Progenitor cell of endocrine pancreas (in vitro differentiated cells): ENCODE results near the gene FBN3. TPM values are rescaled to one million over a fixed set of nuclear protein-coding genes. Genes with fewer than 3 reads are reported as not detected.

Source experiments
- DNase-seq: peaks from one replicate; pipeline ENCODE4 v3.0.0; 2021; ENCODE audit warnings: low spot score; ENCODE audit not compliant: unreplicated experiment
- H3K27ac Mint-ChIP-seq: 2 replicates; pipeline ENCODE4 v1.8.0; 2021; ENCODE audit warnings: mild to moderate bottlenecking, moderate library complexity, mixed read lengths
- H3K27me3 Mint-ChIP-seq: 2 replicates; pipeline ENCODE4 v1.8.0; 2021; ENCODE audit warnings: mixed read lengths
- H3K36me3 Mint-ChIP-seq: 2 replicates; pipeline ENCODE4 v1.8.0; 2022; ENCODE audit warnings: mixed read lengths; ENCODE audit not compliant: insufficient read depth
- H3K4me1 Mint-ChIP-seq: 2 replicates; pipeline ENCODE4 v1.8.0; 2021; ENCODE audit warnings: low read depth, mixed read lengths
- H3K4me3 Mint-ChIP-seq: 2 replicates; pipeline ENCODE4 v1.8.0; 2021; ENCODE audit warnings: low read depth, mild to moderate bottlenecking, moderate library complexity, mixed read lengths
- H3K9me3 Mint-ChIP-seq: 2 replicates; pipeline ENCODE4 v1.8.0; 2021; ENCODE audit warnings: low read depth, mixed read lengths
- total RNA-seq: library from RNA; stranded (reverse); gene quantifications from 2 replicates; pipeline ENCODE4 v1.2.1, GENCODE V29; 2021
- TF ChIP-seq, protein P1 (sequence below): fragments of 200-600 bp; sonication (generic); IDR thresholded peaks from one replicate; pipeline ENCODE4 v1.5.0; 2021; ENCODE audit warnings: antibody characterized with exemption, mild to moderate bottlenecking; ENCODE audit not compliant: unreplicated experiment

Gene FBN3
- total RNA-seq, 1 donor from 2014 or later = 121 TPM

DNA sequence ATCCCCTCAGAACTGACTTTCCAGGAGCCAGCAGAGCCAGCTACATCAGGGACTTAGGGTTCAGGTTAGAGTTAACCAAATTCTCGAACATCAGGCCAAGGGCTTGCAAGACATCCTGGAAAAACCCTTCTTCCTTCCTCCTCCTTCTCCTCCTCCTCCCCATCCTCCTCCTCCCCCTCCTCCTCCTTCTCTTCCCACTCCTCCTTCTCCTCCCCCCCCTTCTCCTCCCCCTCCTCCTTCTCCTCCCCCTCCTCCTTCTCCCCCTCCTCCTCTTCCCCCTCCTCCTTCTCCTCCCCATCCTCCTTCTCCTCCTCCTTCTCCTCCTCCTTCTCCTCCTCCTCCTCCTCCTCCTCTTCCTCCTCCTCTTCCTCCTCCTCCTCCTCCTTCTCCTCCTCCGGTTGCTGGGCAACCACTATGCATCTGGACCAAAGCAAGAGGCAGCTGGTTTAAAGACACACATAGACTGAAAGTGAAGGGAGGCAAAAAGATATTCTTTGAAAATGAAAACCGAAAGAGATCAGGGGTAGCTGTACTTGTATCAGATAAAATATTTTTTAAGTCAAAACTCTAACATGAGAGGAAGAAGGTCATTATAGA is 102.7 kb downstream of the FBN3 start:
- no peaks in the 10 kb centered on the region for H3K4me1 Mint-ChIP-seq
- no peaks in the 10 kb centered on the region for H3K9me3 Mint-ChIP-seq
- H3K4me3 Mint-ChIP-seq = no peak overlapping the region
- H3K36me3 Mint-ChIP-seq = no peaks in the 10 kb centered on the region
- no peak for DNase-seq
- TF ChIP-seq, protein P1, sequence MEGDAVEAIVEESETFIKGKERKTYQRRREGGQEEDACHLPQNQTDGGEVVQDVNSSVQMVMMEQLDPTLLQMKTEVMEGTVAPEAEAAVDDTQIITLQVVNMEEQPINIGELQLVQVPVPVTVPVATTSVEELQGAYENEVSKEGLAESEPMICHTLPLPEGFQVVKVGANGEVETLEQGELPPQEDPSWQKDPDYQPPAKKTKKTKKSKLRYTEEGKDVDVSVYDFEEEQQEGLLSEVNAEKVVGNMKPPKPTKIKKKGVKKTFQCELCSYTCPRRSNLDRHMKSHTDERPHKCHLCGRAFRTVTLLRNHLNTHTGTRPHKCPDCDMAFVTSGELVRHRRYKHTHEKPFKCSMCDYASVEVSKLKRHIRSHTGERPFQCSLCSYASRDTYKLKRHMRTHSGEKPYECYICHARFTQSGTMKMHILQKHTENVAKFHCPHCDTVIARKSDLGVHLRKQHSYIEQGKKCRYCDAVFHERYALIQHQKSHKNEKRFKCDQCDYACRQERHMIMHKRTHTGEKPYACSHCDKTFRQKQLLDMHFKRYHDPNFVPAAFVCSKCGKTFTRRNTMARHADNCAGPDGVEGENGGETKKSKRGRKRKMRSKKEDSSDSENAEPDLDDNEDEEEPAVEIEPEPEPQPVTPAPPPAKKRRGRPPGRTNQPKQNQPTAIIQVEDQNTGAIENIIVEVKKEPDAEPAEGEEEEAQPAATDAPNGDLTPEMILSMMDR = no peak
- peaks cover 26% of the 10 kb centered on the region for H3K27me3 Mint-ChIP-seq
- H3K27ac Mint-ChIP-seq = no peak overlapping the region

DNA sequence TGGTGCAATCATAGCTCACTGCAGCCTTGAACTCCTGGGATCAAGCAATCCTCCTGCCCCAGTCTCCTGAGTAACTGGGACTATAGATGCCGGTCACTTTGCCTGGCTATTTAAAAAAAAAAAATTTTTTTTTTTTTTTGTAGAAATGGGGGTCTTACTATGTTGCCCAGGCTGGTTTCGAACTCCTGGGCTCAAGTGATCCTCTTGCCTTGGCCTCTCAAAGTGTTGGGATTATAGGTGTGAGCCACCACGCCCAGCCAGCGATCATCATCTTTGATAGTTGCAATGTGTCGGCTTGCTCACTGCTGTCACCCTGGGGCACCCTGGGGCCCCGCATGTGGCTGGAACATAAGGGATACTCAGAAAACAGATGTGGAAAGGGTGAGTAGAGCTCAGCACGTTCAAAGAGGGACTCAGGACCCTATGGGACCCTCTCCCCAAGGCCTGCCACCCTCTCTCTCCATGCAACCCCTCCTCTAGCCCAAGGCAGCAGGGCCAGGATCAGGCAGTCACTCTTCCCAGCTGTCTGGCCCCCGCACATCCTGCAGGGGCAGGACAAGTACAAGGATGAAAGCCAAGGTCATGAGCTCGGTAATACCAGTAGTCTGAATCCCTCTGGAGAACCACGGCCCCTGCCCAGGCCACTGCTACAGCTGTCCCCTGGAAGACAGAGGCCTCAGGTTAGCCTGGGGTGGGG is 103.4 kb downstream of the FBN3 start:
- Mint-ChIP-seq H3K27me3 (peaks cover 26% of the 10 kb centered on the region), H3K4me1 (no peaks in the 10 kb centered on the region), H3K9me3 (no peaks in the 10 kb centered on the region), H3K27ac (no peak overlapping the region), H3K36me3 (no peaks in the 10 kb centered on the region), H3K4me3 (no peak overlapping the region)
- DNase-seq = no peak
- TF ChIP-seq, protein P1 = no peak

DNA sequence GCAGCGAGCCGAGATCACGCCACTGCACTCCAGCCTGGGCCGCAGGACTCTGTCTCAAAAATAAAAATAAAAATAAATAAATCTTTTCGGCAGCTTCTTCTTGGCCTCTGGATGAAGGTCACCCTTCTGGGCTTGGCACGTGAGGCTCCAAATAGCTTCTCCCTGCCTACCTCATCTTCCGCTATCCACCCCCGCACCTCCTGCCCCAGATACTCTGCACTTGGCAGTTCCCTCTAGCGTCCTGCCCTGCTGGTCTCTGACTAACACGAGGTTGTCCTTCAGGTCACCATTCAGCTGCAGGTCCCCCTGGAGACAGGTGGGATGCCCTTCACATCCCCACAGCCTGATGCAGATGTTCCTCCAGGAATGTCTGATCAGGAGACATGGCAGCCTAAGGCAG is 105.4 kb downstream of the FBN3 start:
- no peak overlapping the region for H3K4me3 Mint-ChIP-seq
- no peaks in the 10 kb centered on the region for H3K36me3 Mint-ChIP-seq
- no peaks in the 10 kb centered on the region for H3K4me1 Mint-ChIP-seq
- no peaks in the 10 kb centered on the region for H3K9me3 Mint-ChIP-seq
- no peak for DNase-seq
- peak overlapping the region; percentile 82 for H3K27ac Mint-ChIP-seq
- TF ChIP-seq, protein P1 = no peak
- peaks cover 22% of the 10 kb centered on the region for H3K27me3 Mint-ChIP-seq

DNA sequence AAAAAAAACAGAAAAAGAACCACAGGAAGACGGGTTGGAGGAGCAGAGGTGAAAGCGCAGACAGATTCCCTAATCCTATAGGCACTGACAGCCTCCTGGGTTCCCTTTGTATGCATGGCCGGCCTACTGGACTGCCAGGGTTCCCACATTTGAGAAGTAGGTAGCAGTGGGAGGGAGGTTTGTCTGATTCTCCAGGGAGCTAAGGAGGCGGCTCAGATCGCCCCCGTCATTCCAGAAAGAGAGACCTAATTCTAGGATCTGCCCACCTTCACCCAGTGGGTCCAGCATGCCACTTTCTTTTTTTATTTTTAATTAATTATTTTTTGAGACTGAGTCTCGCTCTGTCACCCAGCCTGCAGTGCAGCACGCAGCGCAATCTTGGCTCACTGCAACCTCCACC is 106.5 kb downstream of the FBN3 start:
- no peaks in the 10 kb centered on the region for H3K36me3 Mint-ChIP-seq
- H3K9me3 Mint-ChIP-seq = no peaks in the 10 kb centered on the region

DNA sequence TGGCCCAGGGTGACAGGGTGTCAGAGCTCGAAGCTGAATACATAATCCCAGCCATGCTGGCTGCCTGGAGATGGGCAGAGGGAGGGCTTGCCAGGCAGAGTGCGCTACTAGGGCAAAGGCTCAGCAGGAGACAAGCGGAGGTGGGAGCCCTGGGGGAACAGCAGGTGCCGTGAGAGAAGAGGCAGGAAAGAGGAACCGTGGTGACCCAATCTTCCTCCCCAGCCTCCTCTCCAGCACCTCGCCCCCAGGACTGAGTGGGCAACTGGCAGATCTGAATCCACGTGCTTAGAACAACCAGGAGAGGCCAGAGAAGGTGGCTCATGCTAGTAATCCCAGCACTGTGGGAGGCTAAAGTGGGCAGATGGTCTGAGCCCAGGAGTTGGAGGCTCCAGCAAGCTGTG is 107.9 kb downstream of the FBN3 start:
- TF ChIP-seq, protein P1 = no peak
- H3K36me3 Mint-ChIP-seq = no peaks in the 10 kb centered on the region
- H3K27ac Mint-ChIP-seq = no peak overlapping the region
- peaks cover 6% of the 10 kb centered on the region for H3K27me3 Mint-ChIP-seq
- no peaks in the 10 kb centered on the region for H3K9me3 Mint-ChIP-seq
- H3K4me1 Mint-ChIP-seq = peaks cover 1% of the 10 kb centered on the region
- no peak for DNase-seq
- H3K4me3 Mint-ChIP-seq = no peak overlapping the region

More for the DNA sequence above, 106.5 kb downstream of the FBN3 start:
- no peak for DNase-seq
- peaks cover 16% of the 10 kb centered on the region for H3K27me3 Mint-ChIP-seq
- TF ChIP-seq, protein P1 = no peak
- no peak overlapping the region for H3K4me3 Mint-ChIP-seq
- no peak overlapping the region for H3K27ac Mint-ChIP-seq
- no peaks in the 10 kb centered on the region for H3K4me1 Mint-ChIP-seq
